Right cardiac atrium (tissue), 5 donors: ENCODE data around the gene ZBTB34. TPM values are rescaled to one million over a fixed set of nuclear protein-coding genes. Genes with fewer than 3 reads are reported as not detected.

Source experiments
- ATAC-seq, 2 donors: fragments of 200-7000 bp; cut with Tn5 transposase; one replicate each; pipeline versions ENCODE4 v1.8.0 to v1.9.1; 2020; ENCODE audit warnings: moderate library complexity in 2 of 2, mild to moderate bottlenecking in 1 of 2
- DNase-seq, 3 donors: peaks; one replicate each; pipeline ENCODE4 v3.0.0-alpha.2; 2020
- H3K27ac ChIP-seq: one replicate; pipeline ENCODE4 v1.5.1; 2013; ENCODE audit warnings: mild to moderate bottlenecking, low read length, control low read depth, moderate library complexity
- H3K27me3 ChIP-seq: one replicate; pipeline ENCODE4 v1.6.1; 2013; ENCODE audit not compliant: control insufficient read depth, insufficient read depth
- H3K4me1 ChIP-seq: one replicate; pipeline ENCODE4 v1.6.1; 2013; ENCODE audit warnings: low read length; ENCODE audit not compliant: control insufficient read depth, insufficient read depth
- H3K4me3 ChIP-seq: one replicate; pipeline ENCODE4 v1.5.1; 2013; ENCODE audit warnings: low read length, control low read depth
- H3K9me3 ChIP-seq: one replicate; pipeline ENCODE4 v1.6.1; 2013; ENCODE audit warnings: low read length; ENCODE audit not compliant: control insufficient read depth
- WGBS: extraction: QIAGEN DNeasy Blood & Tissue Kit; methylation state at CpG from one replicate; pipeline ENCODE4 v1.1.7; 2013; 5-methylcytosine and 5-hydroxymethylcytosine counted together
- intact Hi-C, 4 donors: fragments of 100-400 bp; cut with DNase I; formaldehyde crosslinking; loops; one replicate each; pipeline versions ENCODE4 v1.11.0 to v1.14.0; 2022 to 2023
- polyA plus RNA-seq: library from polyadenylated mRNA; stranded (reverse); fragments of 200-250 nt; gene quantifications from one replicate; pipeline ENCODE4 v1.2.3, GENCODE V29; 2013
- total RNA-seq, 4 donors: library from RNA; stranded (reverse); fragmentation: NEBNext Ultra II Directional; extraction: Animal tissue kit (Norgen Biotek cat#: 25700); gene quantifications; one replicate each; pipeline ENCODE4 v1.2.1, GENCODE V29; 2021
- donor health status: healthy with polysubstance abuse.
- donor health status: DM: no; HTN: yes; CAD: no.
- donor health status: DM: no; HTN: no; CAD: no.
- donor health status: DM: no; HTN: yes; CAD: no; lungs with severe emphysema.
- donor health status: DM: yes; HTN: yes; CAD: no.

The ZBTB34 gene
- total and polyA plus RNA-seq, 5 donors = 2.4 to 6.0 (median 5.3) TPM

GRCh38 chr9:126877418-126877817, 17.0 kb downstream of the ZBTB34 start:
- no peak for DNase-seq
- Histone ChIP-seq H3K9me3 (no peaks in the 10 kb centered on the region), H3K4me1 (no peaks in the 10 kb centered on the region), H3K4me3 (no peak overlapping the region), H3K27ac (no peak overlapping the region), H3K27me3 (no peaks in the 10 kb centered on the region)
- no peak for ATAC-seq
- intact Hi-C loops = no loop called here
- WGBS = 78% methylated on average over 9 of the region's 9 CpGs

GRCh38 chr9:126879288-126879687, 18.8 kb downstream of the ZBTB34 start:
- H3K4me3 ChIP-seq = no peak overlapping the region
- DNase-seq (no peak), ATAC-seq (no peak)
- H3K27me3 ChIP-seq = no peaks in the 10 kb centered on the region
- H3K4me1 ChIP-seq = peaks cover 3% of the 10 kb centered on the region
- intact Hi-C loops = no loop called here
- H3K27ac ChIP-seq = no peak overlapping the region
- 70% methylated on average over 9 of the region's 9 CpGs for WGBS
- H3K9me3 ChIP-seq = no peaks in the 10 kb centered on the region

- H3K27ac ChIP-seq = no peak overlapping the region
- peak; percentile 13 to 22 for ATAC-seq
- no peak overlapping the region for H3K4me3 ChIP-seq
- H3K9me3 ChIP-seq = no peaks in the 10 kb centered on the region
- WGBS = 95% methylated on average over 23 of the region's 23 CpGs
- no peaks in the 10 kb centered on the region for H3K27me3 ChIP-seq
- peaks cover 3% of the 10 kb centered on the region for H3K4me1 ChIP-seq
- no peak for DNase-seq
- intact Hi-C loops = no loop called here
Measured at GRCh38 chr9:126880226-126880946, 19.9 kb downstream of the ZBTB34 start.

- WGBS = 53% methylated on average over 6 of the region's 6 CpGs
- H3K27me3 ChIP-seq = no peaks in the 10 kb centered on the region
- no peak overlapping the region for H3K4me3 ChIP-seq
- ATAC-seq (peak in 1 of 2 donors; percentile 57), DNase-seq (no peak)
- H3K27ac ChIP-seq = no peak overlapping the region
- H3K4me1 ChIP-seq = peaks cover 3% of the 10 kb centered on the region
- intact Hi-C loops = no loop called here
- no peaks in the 10 kb centered on the region for H3K9me3 ChIP-seq
Measured at GRCh38 chr9:126880947-126881332, 20.5 kb downstream of the ZBTB34 start.

GRCh38 chr9:126882746-126883145, 22.3 kb downstream of the ZBTB34 start:
- DNase-seq (no peak), ATAC-seq (no peak)
- 94% methylated on average over 11 of the region's 11 CpGs for WGBS
- H3K4me1 ChIP-seq = peaks cover 3% of the 10 kb centered on the region
- no peaks in the 10 kb centered on the region for H3K27me3 ChIP-seq
- no peak overlapping the region for H3K27ac ChIP-seq
- intact Hi-C loops = no loop called here
- no peak overlapping the region for H3K4me3 ChIP-seq
- no peaks in the 10 kb centered on the region for H3K9me3 ChIP-seq

- ATAC-seq = peak in 1 of 2 donors; percentile 13
- Histone ChIP-seq H3K9me3 (no peaks in the 10 kb centered on the region), H3K27ac (no peak overlapping the region), H3K27me3 (no peaks in the 10 kb centered on the region), H3K4me3 (no peak overlapping the region), H3K4me1 (peaks cover 3% of the 10 kb centered on the region)
- DNase-seq = no peak
- WGBS = 79% methylated on average over 15 of the region's 15 CpGs
- intact Hi-C loops = no loop called here
Measured at GRCh38 chr9:126883636-126884035, 23.2 kb downstream of the ZBTB34 start.

GRCh38 chr9:126885131-126885641, 24.7 kb downstream of the ZBTB34 start:
- Histone ChIP-seq H3K4me1 (peaks cover 3% of the 10 kb centered on the region), H3K9me3 (no peaks in the 10 kb centered on the region), H3K4me3 (no peak overlapping the region), H3K27me3 (no peaks in the 10 kb centered on the region), H3K27ac (no peak overlapping the region)
- DNase-seq (no peak), ATAC-seq (peak; percentile 44 to 56)
- intact Hi-C loops = no loop called here
- 49% methylated on average over 6 of the region's 6 CpGs for WGBS

GRCh38 chr9:126886034-126886822, 25.8 kb downstream of the ZBTB34 start:
- Histone ChIP-seq H3K4me1 (peaks cover 3% of the 10 kb centered on the region), H3K27ac (no peak overlapping the region), H3K27me3 (no peaks in the 10 kb centered on the region), H3K9me3 (no peaks in the 10 kb centered on the region), H3K4me3 (no peak overlapping the region)
- ATAC-seq = no peak
- intact Hi-C loops = no loop called here
- DNase-seq = no peak
- WGBS = 79% methylated on average over 23 of the region's 23 CpGs

- ATAC-seq = no peak
- intact Hi-C loops = no loop called here
- H3K4me3 ChIP-seq = no peak overlapping the region
- 77% methylated on average over 10 of the region's 10 CpGs for WGBS
- peaks cover 3% of the 10 kb centered on the region for H3K4me1 ChIP-seq
- no peak overlapping the region for H3K27ac ChIP-seq
- H3K9me3 ChIP-seq = no peaks in the 10 kb centered on the region
- no peaks in the 10 kb centered on the region for H3K27me3 ChIP-seq
- no peak for DNase-seq
Measured at GRCh38 chr9:126886897-126887296, 26.5 kb downstream of the ZBTB34 start.

- H3K27ac ChIP-seq = no peak overlapping the region
- DNase-seq (no peak), ATAC-seq (no peak)
- H3K27me3 ChIP-seq = no peaks in the 10 kb centered on the region
- no peak overlapping the region for H3K4me3 ChIP-seq
- no peaks in the 10 kb centered on the region for H3K4me1 ChIP-seq
- WGBS = 89% methylated on average over 3 of the region's 3 CpGs
- intact Hi-C loops = no loop called here
- no peaks in the 10 kb centered on the region for H3K9me3 ChIP-seq
Measured at GRCh38 chr9:126891676-126892075, 31.2 kb downstream of the ZBTB34 start.

GRCh38 chr9:126893079-126893478, 32.6 kb downstream of the ZBTB34 start:
- Histone ChIP-seq H3K4me3 (no peak overlapping the region), H3K27ac (no peak overlapping the region), H3K4me1 (no peaks in the 10 kb centered on the region), H3K9me3 (no peaks in the 10 kb centered on the region), H3K27me3 (no peaks in the 10 kb centered on the region)
- intact Hi-C loops = no loop called here
- ATAC-seq (no peak), DNase-seq (no peak)
- 35% methylated on average over 5 of the region's 5 CpGs for WGBS
